Left forelimb (tissue), 1 donor: ENCODE measurements around the gene GPR15LG.

ENCODE experiments used
- DNase-seq: peaks from one replicate; pipeline ENCODE4 v3.0.0-alpha.2; 2018; ENCODE audit warnings: low spot score

GPR15LG gene

GRCh38 chr10:84214612-84215235 is 41.1 kb downstream of the GPR15LG start:
- peak; percentile 28 for DNase-seq

GRCh38 chr10:84216834-84217233 is 43.2 kb downstream of the GPR15LG start:
- DNase-seq = no peak

GRCh38 chr10:84217746-84218145 is 44.1 kb downstream of the GPR15LG start:
- DNase-seq = no peak

GRCh38 chr10:84221916-84222315 is 48.3 kb downstream of the GPR15LG start:
- no peak for DNase-seq

GRCh38 chr10:84224411-84225028 is 50.9 kb downstream of the GPR15LG start:
- DNase-seq = no peak

- DNase-seq = no peak
These were observed 52.0 kb downstream of the GPR15LG start, which contains the start of gene LRIT2 for GRCh38 chr10:84225427-84226173. TSS of gene LRIT2 (minus strand) at chr10:84225544. CDS start at chr10:84225520, 24 bp downstream.

GRCh38 chr10:84226616-84227015 is 53.0 kb downstream of the GPR15LG start:
- no peak for DNase-seq

- no peak for DNase-seq
These were observed 54.2 kb downstream of the GPR15LG start for GRCh38 chr10:84227810-84228209.

- DNase-seq = no peak
These were observed 56.8 kb downstream of the GPR15LG start for GRCh38 chr10:84230359-84230758.

- DNase-seq = no peak
These were observed 58.8 kb downstream of the GPR15LG start for GRCh38 chr10:84232376-84232775.

- DNase-seq = no peak
These were observed 60.3 kb downstream of the GPR15LG start for GRCh38 chr10:84233940-84234339.

- DNase-seq = no peak
These were observed 60.9 kb downstream of the GPR15LG start for GRCh38 chr10:84234479-84234878.
